Astrocyte of the spinal cord (primary cell): ENCODE results near the gene EPC1.
"Not testable (repeated sequence)": the region's sequence is repeated elsewhere in the genome, so short reads cannot be mapped to it uniquely, and the experiment has no call there.

Experiments used
- DNase-seq: peaks from one replicate; pipeline ENCODE4 v3.0.0; 2011; ENCODE audit warnings: low read depth, low spot score
- H3K4me3 ChIP-seq: 2 replicates; pipeline ENCODE4 v1.5.1; 2011; ENCODE audit warnings: low read depth, mild to moderate bottlenecking, low read length, moderate library complexity
- CTCF ChIP-seq: IDR thresholded peaks from 2 replicates; pipeline ENCODE4 v1.5.1; 2012; ENCODE audit warnings: low read depth, mild to moderate bottlenecking, low read length, inconsistent platforms
- in situ Hi-C: cut with HindIII; loops from 2 replicates; pipeline ENCODE4 v1.10.0; 2017; ENCODE audit warnings: low sequenced_read_pairs

EPC1 gene

GRCh38 chr10:32234471-32234870 lies 112.5 kb downstream of the EPC1 start:
- DNase-seq = no peak
- in situ Hi-C loops = no loop called here
- no peak overlapping the region for H3K4me3 ChIP-seq
- TF ChIP-seq CTCF = no peak

- in situ Hi-C loops, H3K4me3 ChIP-seq, DNase-seq: not testable (repeated sequence)
Measured at GRCh38 chr10:32233375-32233774, 113.6 kb downstream of the EPC1 start.

GRCh38 chr10:32232378-32232777 lies 114.6 kb downstream of the EPC1 start:
- no peak for TF ChIP-seq CTCF
- DNase-seq = no peak
- no peak overlapping the region for H3K4me3 ChIP-seq
- in situ Hi-C loops = no loop called here

- H3K4me3 ChIP-seq, in situ Hi-C loops, DNase-seq: not testable (repeated sequence)
Measured at GRCh38 chr10:32229788-32230187, 117.2 kb downstream of the EPC1 start.

- in situ Hi-C loops = no loop called here
- DNase-seq = no peak
- H3K4me3 ChIP-seq = no peak overlapping the region
- TF ChIP-seq CTCF = no peak
Measured at GRCh38 chr10:32229170-32229569, 117.8 kb downstream of the EPC1 start.

- H3K4me3 ChIP-seq = no peak overlapping the region
- in situ Hi-C loops = no loop called here
- TF ChIP-seq CTCF = no peak
- DNase-seq = no peak
Measured at GRCh38 chr10:32227802-32228201, 119.2 kb downstream of the EPC1 start.

- in situ Hi-C loops = no loop called here
- DNase-seq = no peak
- no peak overlapping the region for H3K4me3 ChIP-seq
- TF ChIP-seq CTCF = no peak
Measured at GRCh38 chr10:32226624-32227023, 120.3 kb downstream of the EPC1 start.

GRCh38 chr10:32225976-32226375 lies 121.0 kb downstream of the EPC1 start:
- TF ChIP-seq CTCF = no peak
- H3K4me3 ChIP-seq = no peak overlapping the region
- DNase-seq = no peak
- in situ Hi-C loops = no loop called here

- DNase-seq, in situ Hi-C loops, H3K4me3 ChIP-seq: not testable (repeated sequence)
Measured at GRCh38 chr10:32222376-32222775, 124.6 kb downstream of the EPC1 start.

GRCh38 chr10:32219156-32219555 lies 127.8 kb downstream of the EPC1 start:
- in situ Hi-C loops, H3K4me3 ChIP-seq, DNase-seq: not testable (repeated sequence)

GRCh38 chr10:32218206-32219044 lies 128.5 kb downstream of the EPC1 start:
- in situ Hi-C loops, H3K4me3 ChIP-seq, DNase-seq: not testable (repeated sequence)
